Dermis microvascular lymphatic vessel endothelial cell (primary cell): ENCODE data around the gene YAF2. TPM values are rescaled to one million over a fixed set of nuclear protein-coding genes. Genes with fewer than 3 reads are reported as not detected.

ENCODE experiments used
- DNase-seq, 2 donors: peaks; one replicate each; pipeline versions ENCODE4 v3.0.0 to v3.0.0-alpha.2; 2010; ENCODE audit warnings: low read depth in 2 of 2
- total RNA-seq: library from RNA; depleted of rRNA; stranded (reverse); fragments of >200 nt; gene quantifications from 2 replicates; pipeline ENCODE4 v1.2.1, GENCODE V29; 2014

Gene YAF2, protein sequence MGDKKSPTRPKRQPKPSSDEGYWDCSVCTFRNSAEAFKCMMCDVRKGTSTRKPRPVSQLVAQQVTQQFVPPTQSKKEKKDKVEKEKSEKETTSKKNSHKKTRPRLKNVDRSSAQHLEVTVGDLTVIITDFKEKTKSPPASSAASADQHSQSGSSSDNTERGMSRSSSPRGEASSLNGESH
- total RNA-seq = 11.0 and 12.3 TPM in 2 replicates

DNA sequence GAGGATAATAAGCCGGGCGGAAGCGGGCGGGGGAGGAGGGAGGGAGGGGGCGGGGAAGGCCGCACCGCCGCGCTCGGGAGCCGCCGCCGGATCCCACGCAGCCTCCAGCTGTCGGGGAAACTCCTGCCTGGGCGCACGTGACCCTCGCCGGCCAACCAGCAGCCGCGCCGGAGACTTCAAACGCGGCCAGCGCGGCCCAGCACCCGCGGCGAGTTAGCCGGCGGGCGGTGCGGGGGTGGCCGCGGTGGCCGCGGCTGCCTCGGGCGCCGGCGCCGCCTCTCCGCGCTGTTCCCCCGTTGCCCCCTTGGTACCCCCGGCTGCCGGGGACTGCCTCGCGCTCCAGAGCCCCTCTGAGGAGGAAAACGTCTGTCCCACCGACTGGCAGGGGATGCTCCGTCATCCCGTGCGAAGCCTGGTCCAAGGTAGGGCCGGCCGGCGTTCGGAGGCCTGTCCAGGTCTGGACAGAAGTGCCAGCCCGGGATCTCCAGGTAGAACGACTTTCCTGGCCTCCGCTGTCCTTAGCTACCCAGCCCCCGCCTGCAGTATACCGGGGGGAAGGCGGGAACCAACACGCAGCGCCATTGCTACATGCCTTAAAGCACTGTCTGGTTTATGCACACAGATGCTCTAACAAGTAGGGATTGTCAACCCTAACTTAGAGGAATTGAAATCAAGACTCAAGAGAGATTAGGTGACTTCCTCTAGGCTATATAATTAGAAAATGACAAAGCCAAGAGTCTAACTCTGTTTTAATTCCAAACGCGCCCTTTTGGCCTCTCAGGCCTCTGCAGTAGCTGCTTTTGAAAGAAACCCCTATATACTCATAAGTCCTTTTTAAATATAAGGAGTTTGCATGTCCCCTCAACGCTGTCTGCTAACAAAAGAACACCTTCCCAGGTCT lies at the start of gene YAF2:
Gene YAF2 (minus strand): TSS at position 9 of the 901 bp plus-strand sequence. CDS start 68 bp downstream, outside the sequence.
- peak; percentile 72 to 92 for DNase-seq

GRCh38 chr12:42286741-42287140 lies 48.7 kb upstream of the YAF2 start:
- DNase-seq = no peak

DNA sequence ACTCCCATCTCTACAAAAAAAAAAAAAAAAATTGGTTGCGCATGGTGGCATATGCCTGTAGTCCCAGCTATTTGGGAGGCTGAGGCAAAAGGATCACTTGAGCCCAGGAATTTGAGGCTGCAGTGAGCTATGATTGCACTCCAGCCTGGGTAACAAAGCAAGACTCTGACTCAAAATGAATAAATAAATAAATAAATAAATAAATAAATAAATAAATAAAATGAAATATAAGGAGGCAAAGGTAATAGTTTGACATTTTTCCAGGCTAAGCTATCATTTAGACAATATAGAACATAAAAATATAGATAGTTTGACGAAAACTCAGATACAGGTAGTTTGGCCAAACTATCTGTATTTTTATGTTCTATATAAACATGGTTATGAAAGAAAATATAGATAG lies 47.4 kb upstream of the YAF2 start:
- no peak for DNase-seq

DNA sequence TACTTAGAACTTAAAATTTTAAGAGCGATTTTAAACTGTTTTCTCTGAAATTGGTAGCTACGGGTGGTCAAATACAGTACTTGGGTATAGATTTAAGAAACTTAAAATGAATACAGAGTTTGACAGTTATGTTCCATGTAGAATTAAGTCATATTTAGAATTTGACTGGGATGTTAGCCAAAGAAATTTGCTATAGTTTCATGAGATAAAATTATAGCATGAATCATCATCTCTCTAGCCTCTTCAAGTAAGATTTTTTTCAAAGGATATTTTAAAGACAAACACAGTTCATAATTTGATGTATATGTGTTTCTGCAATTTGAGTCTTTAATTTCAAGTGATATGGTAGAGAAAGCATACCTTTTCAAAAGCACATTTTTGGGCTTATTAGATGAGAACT lies 46.8 kb upstream of the YAF2 start:
- no peak for DNase-seq

DNA sequence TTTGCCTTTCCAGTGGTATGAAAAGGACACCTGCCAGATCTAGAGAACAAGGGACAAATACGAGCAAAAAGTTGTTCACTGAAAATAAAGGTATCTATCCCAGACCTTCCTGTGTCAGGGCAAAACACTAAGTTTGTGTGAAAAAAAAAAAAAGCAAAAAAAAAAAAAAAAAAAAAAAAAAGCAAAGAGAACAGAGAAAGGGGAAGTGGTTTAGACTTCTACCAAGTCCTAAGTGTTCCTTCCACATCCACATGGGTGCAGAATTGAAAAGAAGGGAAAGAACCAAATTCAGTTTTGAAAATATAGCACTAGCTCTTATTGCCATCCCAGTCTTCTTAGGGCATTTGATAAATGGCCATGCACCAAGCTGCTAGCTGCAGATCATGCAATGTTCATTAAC lies 46.1 kb upstream of the YAF2 start:
- no peak for DNase-seq

- no peak for DNase-seq
Observed at GRCh38 chr12:42283739-42284138, 45.7 kb upstream of the YAF2 start.

- no peak for DNase-seq
Observed at GRCh38 chr12:42282294-42282693, 44.2 kb upstream of the YAF2 start.

GRCh38 chr12:42281844-42282243 lies 43.8 kb upstream of the YAF2 start:
- DNase-seq = no peak

- no peak for DNase-seq
Observed at GRCh38 chr12:42281278-42281677, 43.2 kb upstream of the YAF2 start.

- DNase-seq = no peak
Observed at GRCh38 chr12:42278128-42278510, 40.1 kb upstream of the YAF2 start.

DNA sequence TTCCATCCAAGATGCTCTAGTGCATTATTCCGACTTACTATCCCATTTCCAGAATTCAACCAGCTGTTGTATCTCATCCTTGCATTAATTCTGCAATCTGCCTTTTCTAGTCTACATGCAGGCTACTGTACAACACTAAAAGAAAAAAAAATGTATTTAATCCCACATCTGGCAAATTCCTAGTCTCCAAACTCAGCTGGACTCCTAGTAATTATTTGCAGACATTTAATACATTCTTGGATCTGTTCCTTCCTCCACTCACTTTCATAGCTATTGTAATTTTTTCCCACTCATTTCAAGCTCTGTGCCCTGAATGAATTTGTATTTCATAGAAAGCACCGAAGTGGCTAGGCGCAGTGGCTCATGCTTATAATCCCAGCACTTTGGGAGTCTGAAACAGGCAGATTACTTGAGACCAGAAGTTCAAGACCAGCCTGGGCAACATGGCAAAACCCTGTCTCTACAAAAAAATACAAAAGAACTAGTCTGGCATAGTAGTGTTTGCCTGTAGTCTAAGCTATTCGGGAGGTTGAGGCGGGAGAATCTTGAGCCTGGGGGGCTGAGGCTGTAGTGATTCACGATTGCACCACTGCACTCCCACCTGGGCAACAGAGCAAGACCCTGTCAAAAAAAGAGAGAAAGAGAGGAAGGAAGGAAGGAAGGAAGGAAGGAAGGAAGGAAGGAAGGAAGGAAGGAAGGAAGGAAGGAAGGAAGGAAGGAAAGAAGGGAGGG lies 39.5 kb upstream of the YAF2 start:
- DNase-seq = no peak

DNA sequence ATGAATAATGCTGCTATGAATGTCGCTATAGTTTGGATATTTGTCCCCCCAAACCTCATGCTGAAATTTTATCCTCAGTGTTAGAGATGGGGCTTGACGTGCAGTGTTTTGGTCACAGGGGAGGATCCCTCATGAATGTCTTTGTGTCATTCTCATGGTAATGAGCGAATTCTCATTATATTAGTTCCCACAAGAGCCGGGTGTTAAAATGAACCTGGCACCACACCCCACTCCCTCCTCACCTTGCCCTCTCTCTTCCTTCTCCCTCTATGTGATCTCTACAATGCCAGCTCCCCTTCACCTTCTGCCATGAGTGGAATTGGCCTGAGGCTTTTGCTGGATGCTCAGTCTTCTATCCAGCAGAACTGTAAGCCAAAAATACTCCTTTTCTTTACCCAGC lies 37.5 kb upstream of the YAF2 start:
- DNase-seq = no peak

- no peak for DNase-seq
Observed at GRCh38 chr12:42273706-42274105, 35.7 kb upstream of the YAF2 start.

- peak in 1 of 2 donors; percentile 8 for DNase-seq
Observed at GRCh38 chr12:42270596-42270995, 32.5 kb upstream of the YAF2 start.

DNA sequence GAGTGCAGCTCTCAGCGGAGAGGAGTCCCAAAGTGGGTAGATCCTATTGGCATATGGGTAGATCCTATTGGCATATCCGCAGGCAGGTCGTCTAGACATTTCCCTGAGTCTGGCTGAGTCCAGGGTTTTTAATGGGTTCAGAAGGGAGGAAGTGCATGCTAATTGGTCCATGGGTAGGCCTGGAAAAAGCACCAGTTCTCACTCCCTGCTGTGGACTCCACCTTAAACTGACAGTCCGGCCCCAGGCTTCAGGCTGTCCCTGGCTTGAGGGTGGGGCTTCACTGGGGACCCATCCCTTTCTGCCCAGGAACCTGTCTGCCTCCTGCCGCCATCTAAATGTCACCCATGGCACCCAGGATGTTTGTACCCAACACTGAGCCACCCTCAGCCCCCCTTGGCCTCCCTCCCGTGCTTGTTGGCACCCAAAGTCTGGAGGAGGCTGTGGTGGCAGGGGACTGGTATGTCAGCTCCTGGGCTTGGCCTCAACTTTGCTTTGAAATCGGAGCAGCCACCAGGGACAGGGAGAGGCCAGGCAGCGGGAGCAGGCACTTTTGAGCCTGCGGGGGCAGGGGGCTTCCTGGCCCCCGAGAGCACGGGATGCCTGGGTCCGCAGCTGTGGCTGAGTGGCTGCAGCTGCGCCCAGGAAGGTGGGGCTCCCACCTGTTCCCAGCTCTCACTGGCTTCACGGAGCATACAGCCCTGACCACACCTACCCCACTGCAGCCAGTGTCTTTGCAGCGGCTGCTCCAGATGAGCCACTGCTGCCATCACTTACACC lies 29.6 kb upstream of the YAF2 start:
- DNase-seq = no peak

GRCh38 chr12:42266579-42267230 lies 28.7 kb upstream of the YAF2 start:
- DNase-seq = no peak

GRCh38 chr12:42262271-42262670 lies 24.2 kb upstream of the YAF2 start:
- DNase-seq = no peak

DNA sequence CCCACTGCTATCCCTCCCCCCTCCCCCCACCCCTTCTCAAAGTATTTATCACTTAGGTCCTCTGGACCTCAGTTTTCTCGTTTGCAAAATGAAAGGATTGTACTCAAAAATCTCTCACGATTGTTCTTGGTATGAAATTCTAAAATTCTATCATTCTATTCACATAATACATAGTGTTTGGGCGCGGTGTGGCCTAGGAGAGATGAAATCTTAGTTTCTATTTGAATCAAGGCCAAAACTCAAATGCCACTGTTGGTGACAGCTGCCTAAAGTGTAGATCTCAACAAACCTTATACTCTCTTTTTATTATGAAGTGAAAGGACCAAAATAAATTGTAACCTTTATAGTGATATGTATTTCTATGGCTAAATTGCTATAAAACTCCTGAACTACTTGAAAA lies 23.7 kb upstream of the YAF2 start:
- no peak for DNase-seq

GRCh38 chr12:42260518-42260917 lies 22.5 kb upstream of the YAF2 start:
- DNase-seq = no peak

DNA sequence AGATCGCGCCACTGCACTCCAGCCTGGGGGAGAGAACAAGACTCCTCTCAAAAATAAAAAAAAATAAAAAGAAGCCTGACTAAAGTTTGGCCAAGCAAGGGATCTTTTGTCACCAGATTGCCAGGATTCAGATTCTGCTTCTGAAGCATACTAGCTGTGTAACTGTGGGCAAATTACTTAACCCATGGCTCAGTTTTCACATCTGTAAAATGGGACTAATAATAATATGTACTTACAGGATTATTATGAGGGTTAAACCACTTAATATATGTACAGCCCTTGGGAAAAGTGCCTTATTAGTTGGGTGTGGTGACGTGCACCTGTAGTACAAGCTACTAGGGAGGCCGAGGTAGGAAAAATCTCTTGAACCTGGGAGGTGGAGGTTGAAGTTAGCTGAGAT lies 21.7 kb upstream of the YAF2 start:
- DNase-seq = no peak

DNA sequence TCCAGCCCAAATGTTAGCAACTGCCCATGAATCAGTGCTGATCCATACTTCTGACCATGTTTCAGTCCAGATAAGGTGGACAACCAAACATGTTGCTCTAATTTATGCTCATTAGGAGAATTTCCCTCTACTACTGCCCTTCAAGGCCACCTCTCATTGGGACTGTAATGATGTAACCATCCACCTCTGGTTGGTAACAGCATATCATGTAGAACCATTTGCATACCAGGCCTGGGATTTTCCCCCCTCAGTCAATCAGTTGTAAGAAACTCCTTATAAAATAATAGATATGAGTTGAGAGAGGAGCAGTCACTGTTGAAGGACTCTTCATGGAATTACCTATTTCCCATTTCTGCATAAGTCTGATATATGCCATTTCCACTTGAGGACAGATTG lies 17.8 kb upstream of the YAF2 start:
- DNase-seq = no peak
